Measurements from ENCODE around the gene ADCK1.
"Not testable (repeated sequence)": the region's sequence is repeated elsewhere in the genome, so short reads cannot be mapped to it uniquely, and the experiment has no call there.

Gene ADCK1

DNA sequence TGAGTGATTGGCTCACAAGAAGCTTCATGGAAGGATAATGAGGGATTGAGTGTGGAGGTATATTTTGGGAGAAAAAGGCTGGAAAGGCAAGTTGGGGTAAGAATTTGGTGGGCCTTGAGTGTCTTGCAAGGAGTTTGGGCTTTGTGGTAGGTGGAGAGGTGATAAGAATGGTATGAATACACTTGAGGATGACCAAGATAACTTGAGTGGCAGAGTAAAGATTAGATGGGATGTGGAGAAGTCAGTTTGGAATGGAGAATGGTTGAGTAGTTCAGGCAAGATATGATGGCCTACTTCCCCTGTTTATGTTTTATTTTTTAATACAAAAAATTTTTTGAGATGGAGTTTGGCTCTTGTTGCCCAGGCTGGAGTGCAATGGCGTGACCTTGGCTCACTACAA lies 9.1 kb downstream of the ADCK1 start:
- no peak for DNase-seq

DNA sequence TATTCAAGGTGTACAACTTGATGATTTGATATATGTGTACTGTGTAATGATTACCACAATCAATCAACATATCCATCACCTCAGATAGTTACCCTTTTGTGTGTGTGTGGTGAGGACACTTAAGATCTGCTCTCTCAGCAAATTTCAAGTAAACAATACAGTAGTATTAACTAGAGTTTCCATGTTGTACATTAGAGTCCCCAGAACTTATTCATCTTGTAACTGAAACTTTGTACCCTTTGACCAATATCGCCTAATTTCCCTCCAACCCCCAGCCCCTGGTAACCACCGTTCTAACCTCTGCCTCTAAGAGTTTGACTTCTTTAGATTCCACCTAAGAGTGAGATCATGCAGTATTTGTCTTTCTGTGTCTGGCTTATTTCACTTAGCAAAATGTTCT lies 12.1 kb downstream of the ADCK1 start:
- no peak for DNase-seq

DNA sequence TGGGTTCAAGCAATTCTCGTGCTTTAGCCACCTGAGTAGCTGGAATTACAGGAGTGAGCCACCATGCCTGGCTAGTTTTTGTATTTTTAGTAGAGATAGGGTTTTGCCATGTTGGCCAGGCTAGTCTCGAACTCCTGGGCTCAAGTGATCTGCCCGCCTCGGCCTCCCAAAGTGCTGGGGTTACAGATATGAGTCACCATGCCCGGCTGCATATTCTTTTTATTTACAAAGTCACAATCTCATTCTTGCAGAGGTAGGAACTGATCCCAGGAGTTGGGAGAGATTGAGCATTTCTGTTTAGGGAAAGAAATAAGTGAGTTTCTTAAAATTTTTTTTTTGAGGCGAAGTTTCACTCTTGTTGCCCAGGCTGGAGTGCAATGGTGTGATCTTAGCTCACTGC lies 12.8 kb downstream of the ADCK1 start:
- DNase-seq, result not testable (repeated sequence)

DNA sequence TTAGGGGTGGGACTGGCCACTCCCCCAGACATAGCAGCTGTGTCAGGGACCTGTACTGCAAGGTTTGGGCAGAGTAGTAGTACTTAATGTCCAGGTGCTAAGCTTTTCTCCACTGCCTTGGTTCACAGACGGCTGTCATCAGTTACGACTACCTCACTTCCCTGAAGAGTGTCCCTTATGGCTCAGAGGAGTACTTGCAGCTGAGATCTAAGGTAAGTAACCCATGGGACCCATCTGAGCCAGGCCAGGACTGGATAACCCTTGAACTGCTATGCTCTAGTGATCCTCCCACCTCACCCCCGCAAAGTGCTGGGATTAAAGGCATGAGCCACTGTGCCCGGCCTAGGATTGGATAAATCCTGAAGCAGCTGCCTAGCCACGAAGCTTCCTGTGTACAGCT lies 22.4 kb downstream of the ADCK1 start:
- DNase-seq, result no peak

DNA sequence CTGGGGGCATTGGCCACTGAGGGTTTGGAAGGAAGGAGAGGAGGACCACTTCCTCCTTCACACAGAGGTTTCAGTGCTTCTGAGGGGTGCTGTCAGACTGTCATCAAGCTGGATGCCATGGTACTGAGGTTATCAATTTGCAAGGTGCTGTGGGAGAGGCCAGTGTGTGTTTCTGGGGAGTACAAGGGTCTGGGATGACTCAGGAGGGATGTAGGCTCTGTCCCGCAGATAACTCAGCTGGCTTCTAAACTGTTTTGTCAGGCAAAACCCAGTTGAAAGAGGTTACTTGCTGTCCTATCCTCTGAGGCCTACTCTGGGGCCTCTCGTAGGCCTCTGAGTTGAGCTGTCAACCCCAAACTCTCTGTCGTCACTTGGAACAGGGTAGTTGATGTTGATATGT lies 22.8 kb downstream of the ADCK1 start:
- no peak for DNase-seq

DNA sequence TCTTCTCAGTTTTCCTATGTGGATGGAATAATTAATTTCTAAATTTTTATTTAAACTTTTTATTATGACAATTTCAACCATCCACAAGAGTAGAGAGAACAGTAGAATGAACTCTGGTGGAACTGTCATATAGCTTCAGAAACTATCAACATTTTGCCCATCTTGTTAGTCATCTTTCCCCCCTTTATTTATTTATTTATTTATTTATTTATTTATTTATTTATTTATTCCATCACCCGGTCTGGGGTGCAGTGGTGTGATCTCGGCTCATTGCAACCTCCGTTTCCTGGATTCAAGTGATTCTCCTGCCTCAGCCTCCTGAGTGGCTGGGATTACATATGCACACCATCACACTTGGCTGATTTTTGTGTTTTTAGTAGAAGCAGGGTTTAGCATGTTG lies 23.5 kb downstream of the ADCK1 start:
- no peak for DNase-seq

DNA sequence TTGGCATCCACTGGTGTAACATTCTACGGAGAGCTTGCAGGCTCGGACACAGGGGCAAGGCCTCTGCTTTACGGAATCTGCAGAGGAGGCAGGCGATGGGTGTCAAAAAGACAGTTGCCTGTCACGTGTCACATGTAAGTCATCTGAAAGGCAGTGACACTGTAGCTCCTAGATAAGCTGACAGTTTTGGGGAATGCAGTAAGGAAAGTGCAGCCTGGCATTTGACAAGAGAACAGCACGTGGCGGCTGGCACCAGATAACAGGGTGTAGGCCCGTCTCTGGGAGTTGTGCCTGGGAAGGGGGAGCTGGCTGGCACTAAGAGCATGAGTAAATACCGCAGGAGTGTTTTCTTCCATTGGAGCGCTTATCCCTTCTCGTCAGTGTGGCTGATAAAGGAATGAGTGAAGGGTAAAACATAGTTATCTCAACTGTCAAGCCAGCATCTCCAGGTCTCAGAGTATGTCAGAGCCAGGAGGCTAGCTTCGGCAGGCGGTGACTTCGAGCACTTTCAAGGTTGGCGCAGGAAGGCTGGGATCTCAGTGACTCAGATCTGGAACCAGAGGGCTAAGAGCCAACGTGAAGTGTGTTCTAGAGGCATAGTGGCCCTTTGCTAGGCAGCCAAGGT lies 26.1 kb downstream of the ADCK1 start:
- DNase-seq, result no peak

DNA sequence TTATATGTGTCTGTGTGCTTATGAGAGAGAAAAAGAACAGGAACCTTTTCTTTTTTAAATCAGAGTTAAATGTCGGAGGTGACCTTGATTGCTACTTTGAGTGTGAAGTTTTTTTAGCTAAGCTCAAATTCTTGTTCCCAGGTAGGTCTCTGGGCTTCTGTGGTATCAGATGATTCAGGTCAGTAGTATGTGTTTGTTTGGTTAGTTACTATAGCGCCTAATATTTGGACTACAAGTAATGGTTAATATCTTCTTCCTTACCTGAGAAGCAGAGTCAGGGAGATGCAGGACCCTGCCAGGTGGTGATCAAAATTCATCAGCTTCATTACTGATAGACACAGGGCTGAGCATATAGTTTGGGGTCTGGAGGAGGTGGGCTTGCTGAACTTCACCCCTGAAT lies 30.8 kb downstream of the ADCK1 start:
- DNase-seq, result no peak

DNA sequence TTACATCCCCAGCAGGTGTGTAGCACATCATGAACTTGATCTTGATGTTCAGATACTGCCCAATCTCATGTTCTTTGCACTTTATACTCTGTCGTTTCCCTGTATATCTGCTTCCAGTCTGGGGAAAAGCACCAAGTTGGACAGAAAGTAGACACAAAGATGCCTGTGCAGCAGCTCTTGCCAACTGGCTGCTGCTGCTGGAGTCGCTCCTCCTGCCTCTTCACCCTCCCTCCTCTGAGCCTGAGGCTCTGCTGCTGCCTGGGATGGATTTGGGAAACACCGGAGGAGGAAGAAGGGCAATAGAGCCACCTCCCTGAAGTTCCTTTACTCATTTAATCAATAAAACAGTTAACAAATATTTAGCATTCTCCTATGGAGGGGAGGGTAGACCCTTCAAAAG lies 32.4 kb downstream of the ADCK1 start:
- no peak for DNase-seq

DNA sequence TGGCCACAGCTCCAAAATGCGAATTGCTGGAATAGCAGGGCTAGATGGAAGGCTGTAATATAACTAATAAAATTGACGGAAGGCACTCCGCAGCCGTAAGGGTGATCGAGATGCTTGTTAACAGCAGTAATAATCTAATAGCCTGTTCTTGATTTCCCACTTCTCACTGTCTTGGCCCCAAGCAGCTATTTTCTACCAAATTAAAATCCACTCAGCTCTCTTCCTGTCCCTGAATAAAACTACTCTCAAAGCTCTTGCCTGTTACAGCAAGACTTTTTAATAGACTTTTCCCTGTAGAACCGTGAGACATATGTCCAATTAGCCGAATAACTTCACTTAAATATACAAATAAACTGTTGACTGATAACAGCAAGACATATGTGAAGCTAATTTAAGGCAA lies 38.0 kb downstream of the ADCK1 start:
- no peak for DNase-seq

DNA sequence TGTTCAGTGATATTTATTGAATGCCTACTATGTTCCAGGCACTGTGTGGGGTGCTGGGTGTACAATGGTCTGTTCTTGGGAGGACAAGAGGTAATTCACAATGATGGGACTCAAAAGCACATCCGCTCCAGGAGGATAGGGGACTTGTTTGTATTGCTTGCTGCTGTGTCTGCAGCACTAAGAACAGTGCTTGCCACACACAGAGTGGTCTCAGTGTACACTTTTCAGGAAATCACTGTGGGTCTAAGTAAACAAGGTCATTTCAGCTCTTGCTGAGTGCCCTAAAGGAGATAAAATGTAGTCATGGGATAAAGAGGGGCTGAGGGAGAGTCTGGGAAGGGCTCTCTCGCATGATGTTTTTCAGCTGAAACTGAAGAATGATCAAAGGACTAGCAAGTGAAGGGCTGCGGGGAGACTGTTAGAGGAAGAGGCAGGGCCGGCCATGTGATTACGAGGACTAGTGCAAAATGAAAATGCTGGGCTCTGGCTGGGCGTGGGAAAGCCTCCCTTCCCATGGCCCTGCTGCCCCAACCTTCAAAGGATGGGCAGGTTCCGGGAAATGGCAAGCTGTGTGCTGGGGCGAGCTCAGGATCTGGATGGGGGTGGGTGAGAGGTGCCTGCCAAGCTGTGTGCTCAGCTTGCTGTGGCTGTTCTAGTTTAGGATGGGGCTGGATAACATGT lies 39.1 kb downstream of the ADCK1 start:
- no peak for DNase-seq

DNA sequence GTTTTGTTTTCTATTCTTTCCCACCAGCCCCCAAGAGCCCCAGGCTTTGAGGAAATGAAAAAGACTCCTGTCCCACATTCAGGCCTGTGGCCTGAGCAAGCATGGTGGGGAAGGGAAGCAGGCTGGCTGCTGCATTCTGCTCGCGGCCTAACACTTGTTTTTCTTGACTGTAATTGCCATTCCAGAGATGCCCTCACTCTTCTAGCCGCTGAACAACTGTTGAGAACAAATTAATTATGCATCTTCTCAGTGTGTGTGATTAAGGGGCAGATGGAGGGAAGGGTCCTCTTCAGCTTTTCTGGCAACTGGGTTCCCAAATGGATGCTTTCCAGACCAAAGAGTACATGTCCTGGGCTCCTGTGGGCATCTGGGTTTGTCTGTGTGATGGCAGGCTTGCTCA lies 43.3 kb downstream of the ADCK1 start:
- no peak for DNase-seq

DNA sequence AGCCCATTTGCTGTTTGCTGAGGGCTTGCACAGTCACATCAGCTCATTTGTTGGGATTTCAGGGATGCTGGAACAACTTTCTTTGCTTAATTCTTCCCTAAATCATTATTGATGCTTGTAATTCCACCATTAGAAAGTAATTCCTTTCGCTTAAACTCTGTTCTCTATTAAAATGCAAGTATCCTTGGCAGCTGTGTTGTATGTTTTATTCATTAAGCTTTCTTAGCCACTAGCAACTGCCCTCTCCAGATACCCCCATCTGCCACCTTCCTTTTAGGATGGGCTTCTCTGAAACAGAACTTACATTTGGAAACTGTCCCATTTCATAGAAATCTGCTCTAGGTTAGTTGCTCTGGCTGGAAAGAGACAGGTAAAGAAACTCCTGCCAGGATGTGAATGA lies 43.7 kb downstream of the ADCK1 start:
- no peak for DNase-seq

DNA sequence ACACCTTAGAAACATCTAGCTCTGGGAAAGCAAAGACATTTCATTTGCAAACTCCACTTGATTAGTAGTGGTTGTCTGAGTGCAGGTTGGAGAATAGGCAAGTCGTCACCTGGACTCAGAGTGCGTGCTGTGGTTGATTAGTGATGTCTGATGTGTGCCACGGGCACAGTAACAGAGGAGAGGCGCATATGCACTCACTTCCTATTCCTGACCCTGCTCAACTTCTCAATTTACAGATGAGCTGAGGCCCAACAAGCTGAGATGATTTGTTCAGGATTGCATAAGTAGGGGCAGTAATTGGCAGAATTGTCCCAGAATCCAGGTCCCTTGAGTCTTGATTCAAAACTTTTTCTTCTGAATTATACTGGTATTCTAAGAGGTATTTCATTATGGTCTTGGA lies 44.9 kb downstream of the ADCK1 start:
- no peak for DNase-seq

DNA sequence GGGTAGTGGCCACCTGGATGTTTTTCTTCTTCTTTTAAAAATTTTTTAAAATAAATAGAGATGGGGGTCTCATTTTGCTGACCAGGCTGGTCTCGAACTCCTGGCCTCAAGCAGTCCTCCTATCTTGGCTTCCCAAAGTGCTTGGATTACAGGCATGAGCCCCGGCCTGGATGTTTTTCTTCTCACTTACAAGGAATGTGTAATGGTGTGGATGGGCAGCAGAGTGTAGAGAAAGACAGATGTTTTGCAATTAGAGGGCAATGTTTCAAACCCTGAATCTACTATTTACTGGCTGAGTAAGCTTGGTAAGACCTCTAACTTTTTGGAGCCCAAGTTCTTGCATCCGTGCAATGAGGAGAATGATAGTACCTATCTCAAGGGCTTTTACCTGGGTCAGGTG lies 48.1 kb downstream of the ADCK1 start:
- no peak for DNase-seq

DNA sequence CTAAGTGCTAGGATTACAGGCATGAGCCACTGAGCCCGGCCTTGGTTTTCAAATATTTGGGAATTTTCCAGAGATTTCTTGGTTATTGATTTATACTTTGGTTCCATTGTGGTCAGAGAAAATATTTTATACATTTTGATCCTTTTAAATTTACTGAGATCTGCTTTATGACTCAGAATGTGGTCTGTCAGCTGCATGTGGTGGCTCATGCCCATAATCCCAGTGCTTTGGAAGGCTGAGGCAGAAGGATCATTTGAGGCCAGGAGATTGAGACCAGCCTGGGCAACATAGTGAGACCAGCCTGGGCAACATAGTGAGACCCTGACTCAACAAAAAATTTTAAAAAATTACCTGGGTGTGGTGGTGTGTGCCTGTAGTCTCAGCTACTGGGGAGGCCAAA lies 49.8 kb downstream of the ADCK1 start:
- DNase-seq, result no peak

DNA sequence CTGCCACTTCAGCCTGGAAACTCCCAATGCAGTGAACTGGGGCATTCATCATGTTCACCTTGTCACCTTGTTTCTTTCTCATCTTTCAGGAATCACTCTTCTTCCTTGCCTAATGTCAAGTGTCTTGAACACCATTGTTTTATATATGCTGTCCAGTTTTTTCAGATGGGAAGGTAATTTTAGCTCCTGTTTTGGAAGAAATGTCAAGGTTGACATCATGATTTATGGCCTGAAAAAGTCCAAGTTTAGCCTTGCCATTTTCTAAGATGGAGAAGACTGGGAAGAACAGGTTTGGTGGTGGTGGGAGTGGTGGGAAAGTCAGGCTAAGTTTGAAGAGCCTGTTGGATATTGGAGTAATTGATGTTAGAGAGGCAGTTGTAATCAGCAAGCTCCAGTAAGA lies 54.0 kb downstream of the ADCK1 start:
- DNase-seq, result no peak

DNA sequence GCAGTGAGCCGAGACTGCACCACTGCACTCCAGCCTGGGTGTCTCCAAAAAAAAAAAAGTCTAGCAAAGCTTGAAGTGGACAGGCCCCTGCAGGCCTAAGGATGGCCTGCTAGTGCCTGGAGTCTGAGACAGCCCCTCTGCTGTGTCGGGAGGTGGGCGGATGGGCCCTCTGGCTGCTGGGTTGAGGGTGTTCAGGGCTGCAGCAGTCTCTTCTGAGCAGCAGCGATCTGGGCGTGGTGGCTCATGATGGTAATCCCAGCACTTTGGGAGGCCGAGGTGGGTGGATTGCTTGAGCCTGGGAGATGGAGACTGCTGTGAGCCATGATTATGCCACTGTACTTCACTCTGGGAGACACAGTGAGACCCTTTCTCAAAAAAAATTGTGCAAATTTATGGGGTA lies 57.0 kb downstream of the ADCK1 start:
- DNase-seq, result no peak

DNA sequence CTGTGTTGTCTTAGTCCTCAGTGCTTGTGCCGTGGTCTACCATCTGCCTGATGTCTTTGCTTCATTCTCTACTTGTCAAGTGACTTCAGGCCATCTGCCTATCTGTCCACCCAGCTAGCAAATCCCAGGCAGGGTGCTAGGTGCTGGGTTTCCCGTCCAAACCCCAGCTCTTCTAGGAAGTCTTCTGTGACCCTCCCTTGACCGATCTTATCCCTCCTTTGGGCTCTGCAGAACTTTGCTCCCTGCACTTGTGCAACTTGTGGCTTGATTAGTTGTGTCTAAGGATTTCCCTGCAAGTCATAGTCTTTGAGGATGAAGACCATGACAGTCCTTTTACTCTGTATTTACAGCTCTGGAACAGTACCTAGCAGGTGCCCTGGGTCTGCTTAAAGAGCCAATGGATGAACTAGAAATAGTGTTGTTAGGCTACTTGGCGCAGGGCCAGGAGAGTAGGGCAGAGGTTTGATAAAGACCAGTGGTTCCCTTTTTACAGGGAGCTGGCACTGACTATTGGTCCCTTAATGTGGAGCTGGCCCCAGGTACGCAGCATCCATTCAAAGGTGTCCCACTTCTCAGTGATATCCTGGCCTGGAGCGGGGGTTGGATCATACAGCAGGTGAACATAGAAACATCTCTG lies 60.1 kb downstream of the ADCK1 start:
- no peak for DNase-seq

DNA sequence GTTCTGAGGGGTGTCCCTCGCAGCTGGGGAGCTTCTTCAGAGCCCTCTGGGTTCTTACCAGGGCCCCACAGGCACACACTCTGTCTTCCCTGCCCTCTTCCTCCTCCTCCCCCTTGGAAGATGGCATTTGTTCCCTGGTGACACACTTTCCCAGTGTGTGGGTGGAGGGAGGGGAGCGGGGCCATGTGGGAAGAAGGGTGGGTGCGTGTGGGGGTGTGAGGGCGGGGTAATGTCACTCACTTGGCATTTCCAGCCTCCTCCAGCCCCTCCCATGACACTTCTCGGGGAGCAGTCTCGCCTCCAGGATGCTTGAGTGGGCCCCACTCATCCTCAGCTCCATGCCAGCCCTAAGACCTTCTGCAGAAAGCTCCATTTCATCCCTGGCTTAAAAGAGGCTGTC lies 61.3 kb downstream of the ADCK1 start:
- no peak for DNase-seq

DNA sequence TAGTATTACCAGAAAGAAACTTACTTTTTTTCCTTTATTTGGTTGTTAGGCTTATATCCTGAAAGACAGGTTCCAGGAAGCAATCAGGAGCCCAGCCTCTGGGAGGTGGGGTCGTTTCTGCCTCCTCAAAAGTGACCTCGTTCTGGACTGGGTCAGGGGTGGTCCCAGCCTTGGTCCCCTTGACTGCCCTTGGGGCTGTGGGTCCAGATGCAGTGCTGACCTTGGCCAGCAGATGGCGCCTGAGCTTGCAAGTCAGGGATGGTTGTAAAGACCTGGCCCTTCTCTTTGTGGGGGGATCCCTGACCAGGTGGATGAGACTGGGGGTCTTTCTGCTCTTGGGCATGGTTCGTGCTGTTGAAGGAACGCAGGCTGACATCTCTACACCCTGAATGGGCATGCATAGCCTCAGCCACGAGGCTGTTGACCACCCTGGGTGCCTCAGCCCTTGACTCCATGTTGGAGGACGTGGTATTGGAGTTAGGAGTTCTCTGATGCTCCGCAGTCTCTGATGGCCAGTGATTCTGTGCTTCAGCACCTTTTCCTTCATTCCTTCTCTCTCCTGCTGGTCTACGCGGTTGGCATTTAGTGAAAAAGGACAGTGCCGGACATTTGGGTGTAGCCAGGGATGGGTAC lies 62.4 kb downstream of the ADCK1 start:
- peak; percentile 61 for DNase-seq

DNA sequence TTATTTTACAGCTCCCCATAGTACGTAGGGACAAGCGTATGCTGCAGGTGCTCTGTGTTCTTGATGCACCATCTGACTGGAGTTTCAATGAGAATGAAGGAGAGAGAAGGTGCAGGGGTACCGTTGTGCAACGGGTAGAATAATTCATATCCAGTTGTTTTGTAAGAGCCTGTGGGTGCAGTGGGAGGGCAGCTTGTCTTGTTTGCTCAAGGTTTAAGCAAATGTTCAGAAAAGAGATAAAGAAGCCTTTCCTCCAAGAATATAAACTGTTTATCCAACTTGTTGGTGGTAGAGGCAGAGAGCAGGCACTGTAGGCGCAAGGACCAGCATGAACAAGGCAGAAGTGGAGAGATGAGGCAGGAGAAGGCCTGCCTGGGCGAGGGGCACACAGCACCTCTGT lies 64.2 kb downstream of the ADCK1 start:
- DNase-seq, result no peak

DNA sequence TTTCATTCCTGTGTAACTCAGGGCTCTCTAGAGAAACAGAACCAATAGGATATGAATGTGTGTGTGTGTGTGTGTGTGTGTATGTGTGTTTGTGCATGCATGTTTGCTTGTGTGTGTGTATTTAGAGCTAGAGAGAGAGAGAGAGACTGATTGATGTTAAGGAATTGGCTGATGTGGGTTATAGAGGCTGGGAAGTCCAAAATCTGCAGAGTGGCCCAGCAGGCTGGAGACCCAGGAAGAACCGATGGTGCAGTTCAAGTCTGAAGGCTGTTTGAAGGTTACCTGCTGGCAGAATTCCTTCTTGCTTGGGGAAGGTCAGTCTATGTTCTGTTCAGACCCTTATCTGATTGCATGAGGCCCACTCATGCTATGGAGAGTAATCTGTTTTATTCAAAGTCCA lies 64.7 kb downstream of the ADCK1 start:
- DNase-seq, result no peak

DNA sequence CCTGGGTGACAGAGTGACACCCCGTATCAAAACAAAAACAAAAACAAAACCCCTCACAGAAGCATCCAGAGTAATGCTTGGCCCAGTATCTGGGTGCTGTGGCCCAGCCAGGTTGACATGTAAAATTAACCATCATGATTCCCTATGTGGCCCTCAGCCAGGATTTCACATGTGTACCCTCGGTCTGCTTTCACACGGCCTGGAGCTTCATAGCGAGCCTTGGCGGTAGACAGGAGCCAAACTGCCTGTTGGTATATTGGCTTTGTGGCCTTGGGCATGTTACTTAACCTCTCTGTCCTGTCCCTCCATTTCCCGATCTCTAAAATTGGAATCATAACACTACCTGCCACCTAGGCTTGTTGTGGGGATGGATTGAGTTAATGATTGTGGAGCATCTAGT lies 65.5 kb downstream of the ADCK1 start:
- no peak for DNase-seq

Measured in NCI-H1694 treated with DMSO at 0.1 percent for 48 hours (cell line).